OCI-M2 (cell line): ENCODE measurements around the gene COX4I2.
"Not testable (repeated sequence)": the region's sequence is repeated elsewhere in the genome, so short reads cannot be mapped to it uniquely, and the experiment has no call there.

ENCODE experiments used
- DNase-seq: peaks from one replicate; lab custom pipeline; 2025; ENCODE audit not compliant: unreplicated experiment; lab: John Stamatoyannopoulos, UW

The COX4I2 gene

GRCh38 chr20:31637660-31638059 lies at the start of gene COX4I2:
COX4I2 (plus strand) TSS chr20:31637912; CDS start chr20:31639018, 1,106 bp downstream.
- no peak for DNase-seq

- no peak for DNase-seq
Observed at GRCh38 chr20:31590717-31591225, 46.9 kb upstream of the COX4I2 start.

GRCh38 chr20:31593221-31594001 lies 44.3 kb upstream of the COX4I2 start:
- no peak for DNase-seq

GRCh38 chr20:31594002-31594557 lies 43.6 kb upstream of the COX4I2 start:
- DNase-seq: no peak

- no peak for DNase-seq
Observed at GRCh38 chr20:31594558-31595379, 42.9 kb upstream of the COX4I2 start.

- no peak for DNase-seq
Observed at GRCh38 chr20:31595380-31595653, 42.4 kb upstream of the COX4I2 start.

GRCh38 chr20:31595654-31596411 lies 41.9 kb upstream of the COX4I2 start:
- no peak for DNase-seq

- DNase-seq: not testable (repeated sequence)
Observed at GRCh38 chr20:31596412-31596715, 41.3 kb upstream of the COX4I2 start.

GRCh38 chr20:31596831-31597480 lies 40.8 kb upstream of the COX4I2 start:
- DNase-seq: no peak

GRCh38 chr20:31597481-31597855 lies 40.2 kb upstream of the COX4I2 start:
- DNase-seq: no peak

GRCh38 chr20:31602431-31602778 lies 35.3 kb upstream of the COX4I2 start:
- DNase-seq: no peak

GRCh38 chr20:31602779-31603441 lies 34.8 kb upstream of the COX4I2 start:
- DNase-seq: no peak

GRCh38 chr20:31603822-31604566 lies 33.7 kb upstream of the COX4I2 start:
- DNase-seq: peak; percentile 35

GRCh38 chr20:31604567-31605030 lies 33.1 kb upstream of the COX4I2 start:
- DNase-seq: no peak

GRCh38 chr20:31605031-31605901 lies 32.4 kb upstream of the COX4I2 start, which contains the start of gene ID1:
ID1 (plus strand) TSS chr20:31605289; CDS start chr20:31605388, 99 bp downstream.
- DNase-seq: peak; percentile 80

- DNase-seq: no peak
Observed at GRCh38 chr20:31605902-31606803, 31.6 kb upstream of the COX4I2 start.

- peak; percentile 16 for DNase-seq
Observed at GRCh38 chr20:31606804-31607639, 30.7 kb upstream of the COX4I2 start.
